ENCODE measurements around the gene RAB38. TPM values are rescaled to one million over a fixed set of nuclear protein-coding genes. Genes with fewer than 3 reads are reported as not detected.

The RAB38 gene
- under 1 TPM in 3 of 4 donors, not detected in 1; 0.20 to 0.29 (median 0.28) TPM for total RNA-seq
- polyA plus RNA-seq: under 1 TPM; 0.21 to 0.63 (median 0.21) TPM
- long read RNA-seq, donor 1: 0 reads
- long read RNA-seq, donor 2: 0 reads

GRCh38 chr11:88174709-88175568 is at the start of gene RAB38:
Gene RAB38 (minus strand): TSS chr11:88175443. CDS start chr11:88175384, 59 bp downstream.
- no peaks in the 10 kb centered on the region for H3K4me1 ChIP-seq
- no peaks in the 10 kb centered on the region for H3K27me3 ChIP-seq (ENCODE audit: insufficient read depth in 3 of 3, low read length in 2 of 3)
- DNase-seq (peak; percentile 56 to 71), ATAC-seq (peak; percentile 49 to 82 (median 64))
- H3K4me3 ChIP-seq: peak within 1 kb of the TSS; percentile 66
- 5 to 7% (median 5%) methylated on average over 53 to 54 of the region's 54 CpGs for WGBS, 3 donors
- H3K27ac ChIP-seq: no peak within 1 kb of the TSS
- no peaks in the 10 kb centered on the region for H3K9me3 ChIP-seq
- intact Hi-C loops (cut with DNase I): loop anchor here in 1 of 2 donors (10.0 kb wide), 1 partner anchor 60 kb away; no protein-coding TSS in a partner anchor
- TF ChIP-seq CTCF (IDR thresholded peaks at IDR 0.05): no peak
- no peaks in the 10 kb centered on the region for H3K36me3 ChIP-seq (ENCODE audit: insufficient read depth in 1 of 2, low read depth in 1 of 2)

- ATAC-seq (no peak), DNase-seq (no peak)
- no peaks in the 10 kb centered on the region for H3K27me3 ChIP-seq (ENCODE audit: insufficient read depth in 3 of 3, low read length in 2 of 3)
- no peak overlapping the region for H3K4me3 ChIP-seq
- intact Hi-C loops (cut with DNase I): no loop called here
- no peak for TF ChIP-seq CTCF (IDR thresholded peaks at IDR 0.05)
- H3K9me3 ChIP-seq: no peaks in the 10 kb centered on the region
- H3K27ac ChIP-seq: no peak overlapping the region
- H3K36me3 ChIP-seq (ENCODE audit: insufficient read depth in 1 of 2, low read depth in 1 of 2): no peaks in the 10 kb centered on the region
- H3K4me1 ChIP-seq: no peaks in the 10 kb centered on the region
Observed at GRCh38 chr11:88213406-88213805, 38.2 kb upstream of the RAB38 start.

GRCh38 chr11:88212300-88212699 is 37.1 kb upstream of the RAB38 start:
- H3K27me3 ChIP-seq (ENCODE audit: insufficient read depth in 3 of 3, low read length in 2 of 3): no peaks in the 10 kb centered on the region
- WGBS, 3 donors: 57 to 78% (median 71%) methylated on average over 1 of the region's 1 CpG
- no peak overlapping the region for H3K27ac ChIP-seq
- intact Hi-C loops (cut with DNase I): no loop called here
- no peak overlapping the region for H3K4me3 ChIP-seq
- DNase-seq (no peak), ATAC-seq (no peak)
- H3K4me1 ChIP-seq: no peaks in the 10 kb centered on the region
- H3K36me3 ChIP-seq (ENCODE audit: insufficient read depth in 1 of 2, low read depth in 1 of 2): no peaks in the 10 kb centered on the region
- no peaks in the 10 kb centered on the region for H3K9me3 ChIP-seq
- TF ChIP-seq CTCF (IDR thresholded peaks at IDR 0.05): no peak

- intact Hi-C loops (cut with DNase I): no loop called here
- TF ChIP-seq CTCF (IDR thresholded peaks at IDR 0.05): no peak
- Histone ChIP-seq H3K36me3 (ENCODE audit: insufficient read depth in 1 of 2, low read depth in 1 of 2) (no peaks in the 10 kb centered on the region), H3K4me1 (no peaks in the 10 kb centered on the region), H3K27me3 (ENCODE audit: insufficient read depth in 3 of 3, low read length in 2 of 3) (no peaks in the 10 kb centered on the region), H3K4me3 (no peak overlapping the region), H3K9me3 (no peaks in the 10 kb centered on the region), H3K27ac (no peak overlapping the region)
- ATAC-seq (no peak), DNase-seq (no peak)
- WGBS, 3 donors: 53 to 64% (median 57%) methylated on average over 2 of the region's 2 CpGs
Observed at GRCh38 chr11:88208745-88209144, 33.5 kb upstream of the RAB38 start.
